ENCODE data around the gene SGTB.

DNA sequence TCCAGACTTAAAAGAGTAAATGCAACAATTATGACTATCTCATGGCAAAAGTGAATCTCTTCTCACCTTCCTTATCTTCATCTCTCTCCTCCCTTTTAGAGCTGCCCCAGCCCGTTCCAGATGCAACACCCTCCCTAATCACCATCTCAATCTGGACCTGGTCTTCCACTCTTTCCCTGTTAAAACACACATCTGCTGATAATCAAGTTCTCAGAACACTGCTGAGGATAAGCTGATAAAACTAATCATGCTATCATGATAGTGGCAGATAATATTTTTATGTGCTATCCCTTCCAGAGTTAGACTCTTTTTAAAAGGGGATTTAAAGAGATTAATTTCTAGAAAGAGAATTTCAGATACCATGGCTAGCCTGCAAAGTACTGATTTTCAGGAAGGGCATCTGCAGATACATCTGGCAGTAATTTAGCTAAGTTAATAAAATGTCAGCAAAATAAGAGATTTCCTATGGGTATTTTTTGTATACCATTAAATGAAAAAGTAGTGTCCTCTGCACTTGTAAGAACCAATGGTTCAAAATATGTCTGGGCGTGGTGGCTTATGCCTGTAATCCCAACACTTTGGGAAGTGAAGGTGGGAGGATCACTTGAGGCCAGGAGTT lies 17.2 kb downstream of the SGTB start:
- TF ChIP-seq, protein P1, sequence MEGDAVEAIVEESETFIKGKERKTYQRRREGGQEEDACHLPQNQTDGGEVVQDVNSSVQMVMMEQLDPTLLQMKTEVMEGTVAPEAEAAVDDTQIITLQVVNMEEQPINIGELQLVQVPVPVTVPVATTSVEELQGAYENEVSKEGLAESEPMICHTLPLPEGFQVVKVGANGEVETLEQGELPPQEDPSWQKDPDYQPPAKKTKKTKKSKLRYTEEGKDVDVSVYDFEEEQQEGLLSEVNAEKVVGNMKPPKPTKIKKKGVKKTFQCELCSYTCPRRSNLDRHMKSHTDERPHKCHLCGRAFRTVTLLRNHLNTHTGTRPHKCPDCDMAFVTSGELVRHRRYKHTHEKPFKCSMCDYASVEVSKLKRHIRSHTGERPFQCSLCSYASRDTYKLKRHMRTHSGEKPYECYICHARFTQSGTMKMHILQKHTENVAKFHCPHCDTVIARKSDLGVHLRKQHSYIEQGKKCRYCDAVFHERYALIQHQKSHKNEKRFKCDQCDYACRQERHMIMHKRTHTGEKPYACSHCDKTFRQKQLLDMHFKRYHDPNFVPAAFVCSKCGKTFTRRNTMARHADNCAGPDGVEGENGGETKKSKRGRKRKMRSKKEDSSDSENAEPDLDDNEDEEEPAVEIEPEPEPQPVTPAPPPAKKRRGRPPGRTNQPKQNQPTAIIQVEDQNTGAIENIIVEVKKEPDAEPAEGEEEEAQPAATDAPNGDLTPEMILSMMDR (IDR thresholded peaks at IDR 0.05; ENCODE audit: borderline replicate concordance, extremely low read depth, low read length, poor library complexity, severe bottlenecking), result no peak
- TF ChIP-seq EZH2 (IDR thresholded peaks at IDR 0.05; ENCODE audit: borderline replicate concordance, low read depth, low read length, severe bottlenecking), result no peak

All from DND-41 (cell line).